Effector memory CD4-positive, alpha-beta T cell (primary cell): Measurements from ENCODE around the gene HMGN2.
"Not testable (repeated sequence)": the region's sequence is repeated elsewhere in the genome, so short reads cannot be mapped to it uniquely, and the experiment has no call there.

Experiments used
- DNase-seq, 3 donors: peaks; one replicate each; pipeline ENCODE4 v3.0.0-alpha.2; 2020
- H3K27ac ChIP-seq: 2 replicates; pipeline ENCODE4 v1.7.0; 2013; ENCODE audit warnings: mild to moderate bottlenecking, low read length, moderate library complexity; ENCODE audit not compliant: insufficient read depth, poor library complexity, severe bottlenecking
- H3K27me3 ChIP-seq: replicated peaks from 2 replicates; pipeline ENCODE4 v1.7.0; 2013; ENCODE audit warnings: mild to moderate bottlenecking, low read length; ENCODE audit not compliant: insufficient read depth, control insufficient read depth, poor library complexity, severe bottlenecking
- H3K36me3 ChIP-seq: 2 replicates; pipeline ENCODE4 v1.7.0; 2013; ENCODE audit warnings: mild to moderate bottlenecking, low read length, moderate library complexity; ENCODE audit not compliant: control insufficient read depth, insufficient read depth
- H3K4me1 ChIP-seq: 2 replicates; pipeline ENCODE4 v1.7.0; 2013; ENCODE audit warnings: low read length, mild to moderate bottlenecking; ENCODE audit not compliant: control insufficient read depth, insufficient read depth, poor library complexity, severe bottlenecking
- H3K4me3 ChIP-seq: 2 replicates; pipeline ENCODE4 v1.7.0; 2013; ENCODE audit warnings: low read length, low read depth, mild to moderate bottlenecking; ENCODE audit not compliant: insufficient read depth, poor library complexity, severe bottlenecking
- H3K9me3 ChIP-seq: 2 replicates; pipeline ENCODE4 v1.7.0; 2013; ENCODE audit warnings: mild to moderate bottlenecking, low read length, moderate library complexity; ENCODE audit not compliant: control insufficient read depth

The HMGN2 gene

GRCh38 chr1:26496861-26497260 is 24.6 kb downstream of the HMGN2 start:
- no peak overlapping the region for H3K27ac ChIP-seq
- H3K27me3 ChIP-seq, result no peaks in the 10 kb centered on the region
- no peak for DNase-seq
- H3K4me3 ChIP-seq, result no peak overlapping the region
- H3K4me1 ChIP-seq, result peaks cover 17% of the 10 kb centered on the region
- H3K36me3 ChIP-seq, result no peaks in the 10 kb centered on the region
- H3K9me3 ChIP-seq, result no peaks in the 10 kb centered on the region

- no peaks in the 10 kb centered on the region for H3K36me3 ChIP-seq
- H3K27ac ChIP-seq, result no peak overlapping the region
Observed at GRCh38 chr1:26498894-26499293, 26.7 kb downstream of the HMGN2 start.

GRCh38 chr1:26500488-26501175 is 28.4 kb downstream of the HMGN2 start:
- no peaks in the 10 kb centered on the region for H3K27me3 ChIP-seq
- no peaks in the 10 kb centered on the region for H3K9me3 ChIP-seq
- H3K4me3 ChIP-seq, result peak overlapping the region; percentile 72
- H3K36me3 ChIP-seq, result no peaks in the 10 kb centered on the region
- H3K27ac ChIP-seq, result peak overlapping the region; percentile 89
- peaks cover 17% of the 10 kb centered on the region for H3K4me1 ChIP-seq
- peak; percentile 74 to 79 (median 78) for DNase-seq

More at GRCh38 chr1:26498894-26499293, 26.7 kb downstream of the HMGN2 start:
- DNase-seq, result no peak
- H3K9me3 ChIP-seq, result no peaks in the 10 kb centered on the region
- H3K4me1 ChIP-seq, result peaks cover 17% of the 10 kb centered on the region
- H3K27me3 ChIP-seq, result no peaks in the 10 kb centered on the region
- no peak overlapping the region for H3K4me3 ChIP-seq

GRCh38 chr1:26510711-26511110 is 38.5 kb downstream of the HMGN2 start:
- H3K27me3 ChIP-seq, H3K4me1 ChIP-seq, DNase-seq, H3K27ac ChIP-seq, H3K36me3 ChIP-seq, H3K4me3 ChIP-seq, H3K9me3 ChIP-seq: not testable (repeated sequence)

- not testable (repeated sequence) for H3K36me3 ChIP-seq, H3K4me3 ChIP-seq, H3K9me3 ChIP-seq, DNase-seq, H3K4me1 ChIP-seq, H3K27ac ChIP-seq, H3K27me3 ChIP-seq
Observed at GRCh38 chr1:26515836-26516235, 43.6 kb downstream of the HMGN2 start.

GRCh38 chr1:26516987-26517765 is 44.9 kb downstream of the HMGN2 start:
- no peak for DNase-seq
- Histone ChIP-seq H3K27ac (no peak overlapping the region), H3K27me3 (no peaks in the 10 kb centered on the region), H3K4me3 (no peak overlapping the region), H3K9me3 (no peaks in the 10 kb centered on the region), H3K4me1 (no peaks in the 10 kb centered on the region), H3K36me3 (no peaks in the 10 kb centered on the region)

- H3K9me3 ChIP-seq, result no peaks in the 10 kb centered on the region
- H3K27ac ChIP-seq, result no peak overlapping the region
- H3K27me3 ChIP-seq, result no peaks in the 10 kb centered on the region
- no peaks in the 10 kb centered on the region for H3K4me1 ChIP-seq
- no peak for DNase-seq
- H3K36me3 ChIP-seq, result no peaks in the 10 kb centered on the region
- no peak overlapping the region for H3K4me3 ChIP-seq
Observed at GRCh38 chr1:26517766-26518049, 45.5 kb downstream of the HMGN2 start.

- no peak for DNase-seq
- Histone ChIP-seq H3K27me3 (no peaks in the 10 kb centered on the region), H3K9me3 (no peaks in the 10 kb centered on the region), H3K36me3 (no peaks in the 10 kb centered on the region), H3K4me1 (no peaks in the 10 kb centered on the region), H3K4me3 (no peak overlapping the region), H3K27ac (no peak overlapping the region)
Observed at GRCh38 chr1:26518355-26518754, 46.1 kb downstream of the HMGN2 start.

- Histone ChIP-seq H3K27me3 (no peaks in the 10 kb centered on the region), H3K9me3 (no peaks in the 10 kb centered on the region), H3K27ac (no peak overlapping the region), H3K4me1 (no peaks in the 10 kb centered on the region), H3K4me3 (no peak overlapping the region), H3K36me3 (no peaks in the 10 kb centered on the region)
- no peak for DNase-seq
Observed at GRCh38 chr1:26520339-26520738, 48.1 kb downstream of the HMGN2 start.

GRCh38 chr1:26521669-26522030 is 49.4 kb downstream of the HMGN2 start:
- Histone ChIP-seq H3K4me1 (no peaks in the 10 kb centered on the region), H3K9me3 (no peaks in the 10 kb centered on the region), H3K27me3 (no peaks in the 10 kb centered on the region), H3K27ac (no peak overlapping the region), H3K36me3 (no peaks in the 10 kb centered on the region), H3K4me3 (no peak overlapping the region)
- no peak for DNase-seq
